ENCODE results near the gene ABCC5. TPM values are rescaled to one million over a fixed set of nuclear protein-coding genes. Genes with fewer than 3 reads are reported as not detected.

Gene ABCC5
- total RNA-seq (2014; rRNA removed; shearing (Covaris generic)), result 8.3 and 9.0 TPM in 2 replicates

GRCh38 chr3:184017672-184018423 is at the start of gene ABCC5:
Gene ABCC5 (minus strand): TSS chr3:184017884. CDS start chr3:184014392, 3,492 bp downstream.

GRCh38 chr3:184052767-184053166 is 35.1 kb upstream of the ABCC5 start, which contains the start of gene HTR3C:
Gene HTR3C (plus strand): TSS chr3:184053047. CDS start chr3:184053081, 34 bp downstream.

GRCh38 chr3:184031187-184031792 is 13.6 kb upstream of the ABCC5 start, which contains the start of gene HTR3D:
Gene HTR3D (plus strand): TSS chr3:184031742. CDS start chr3:184031742, 0 bp downstream.

GRCh38 chr3:183884427-183885296 is 133.0 kb downstream of the ABCC5 start, which contains the start of gene PARL:
Gene PARL (minus strand): TSS chr3:183884880. CDS start chr3:183884846, 34 bp downstream.

Small RNA genes lying within 50 kb of the gene (small RNA-seq; reads per million reads assigned to genes)
- not detected for gene MIR4448

Other genes starting within 250 kb of the ABCC5 start
- gene MAP6D1, start 192.3 kb downstream of the ABCC5 start, total RNA-seq (2014; rRNA removed; shearing (Covaris generic)), result 1.0 and 2.3 TPM in 2 replicates
- gene PARL, start 133.0 kb downstream of the ABCC5 start, total RNA-seq (2014; rRNA removed; shearing (Covaris generic)), result 31.1 and 42.9 TPM in 2 replicates
- not detected in 2 replicates for gene HTR3D, start 13.9 kb upstream of the ABCC5 start, total RNA-seq (2014; rRNA removed; shearing (Covaris generic))
- gene HTR3C, start 35.2 kb upstream of the ABCC5 start, total RNA-seq (2014; rRNA removed; shearing (Covaris generic)), result not detected in 2 replicates
- gene HTR3E, start 79.2 kb upstream of the ABCC5 start, total RNA-seq (2014; rRNA removed; shearing (Covaris generic)), result not detected in 2 replicates
- 43.3 and 58.9 TPM in 2 replicates for gene EIF2B5, start 117.5 kb upstream of the ABCC5 start, total RNA-seq (2014; rRNA removed; shearing (Covaris generic))
- gene DVL3, start 137.5 kb upstream of the ABCC5 start, total RNA-seq (2014; rRNA removed; shearing (Covaris generic)), result 25.2 and 31.6 TPM in 2 replicates
- 243 and 275 TPM in 2 replicates for gene AP2M1, start 157.0 kb upstream of the ABCC5 start, total RNA-seq (2014; rRNA removed; shearing (Covaris generic))
- 25.7 and 26.3 TPM in 2 replicates for gene ABCF3, start 168.3 kb upstream of the ABCC5 start, total RNA-seq (2014; rRNA removed; shearing (Covaris generic))
- gene VWA5B2, start 211.7 kb upstream of the ABCC5 start, total RNA-seq (2014; rRNA removed; shearing (Covaris generic)), result 0.15 TPM in 1 of 2 replicates, not detected in the other
- 34.3 and 51.6 TPM in 2 replicates for gene ALG3, start 231.1 kb upstream of the ABCC5 start, total RNA-seq (2014; rRNA removed; shearing (Covaris generic))
- gene EEF1AKMT4, start 231.8 kb upstream of the ABCC5 start, total RNA-seq (2014; rRNA removed; shearing (Covaris generic)), result 5.9 TPM in 2 replicates
- 0.23 and 0.40 TPM in 2 replicates for gene CAMK2N2, start 243.7 kb upstream of the ABCC5 start, total RNA-seq (2014; rRNA removed; shearing (Covaris generic))

Data from A375 (cell line).